ENCODE results near the gene SPON1.

Gene SPON1

GRCh38 chr11:14093065-14093464 is 130.5 kb downstream of the SPON1 start:
- no peak for DNase-seq (ENCODE audit: low read depth)
- H3K4me3 ChIP-seq (ENCODE audit: low read depth, low read length), result no peak overlapping the region
- no peak for TF ChIP-seq CTCF (IDR thresholded peaks at IDR 0.05; ENCODE audit: insufficient read depth, low read depth, low read length, missing control alignments)

GRCh38 chr11:14094481-14095037 is 132.0 kb downstream of the SPON1 start:
- H3K4me3 ChIP-seq (ENCODE audit: low read depth, low read length), result no peak overlapping the region
- DNase-seq (ENCODE audit: low read depth), result no peak
- no peak for TF ChIP-seq CTCF (IDR thresholded peaks at IDR 0.05; ENCODE audit: insufficient read depth, low read depth, low read length, missing control alignments)

- H3K4me3 ChIP-seq (ENCODE audit: low read depth, low read length), result no peak overlapping the region
- DNase-seq (ENCODE audit: low read depth), result no peak
- no peak for TF ChIP-seq CTCF (IDR thresholded peaks at IDR 0.05; ENCODE audit: insufficient read depth, low read depth, low read length, missing control alignments)
These were observed 133.4 kb downstream of the SPON1 start for GRCh38 chr11:14095882-14096281.

GRCh38 chr11:14096606-14097005 is 134.1 kb downstream of the SPON1 start:
- TF ChIP-seq CTCF (IDR thresholded peaks at IDR 0.05; ENCODE audit: insufficient read depth, low read depth, low read length, missing control alignments), result no peak
- DNase-seq (ENCODE audit: low read depth), result no peak
- no peak overlapping the region for H3K4me3 ChIP-seq (ENCODE audit: low read depth, low read length)

GRCh38 chr11:14101388-14101787 is 138.9 kb downstream of the SPON1 start:
- no peak for DNase-seq (ENCODE audit: low read depth)
- H3K4me3 ChIP-seq (ENCODE audit: low read depth, low read length), result no peak overlapping the region
- TF ChIP-seq CTCF (IDR thresholded peaks at IDR 0.05; ENCODE audit: insufficient read depth, low read depth, low read length, missing control alignments), result no peak

GRCh38 chr11:14102766-14103165 is 140.2 kb downstream of the SPON1 start:
- DNase-seq (ENCODE audit: low read depth), result no peak
- no peak overlapping the region for H3K4me3 ChIP-seq (ENCODE audit: low read depth, low read length)
- no peak for TF ChIP-seq CTCF (IDR thresholded peaks at IDR 0.05; ENCODE audit: insufficient read depth, low read depth, low read length, missing control alignments)

- no peak for TF ChIP-seq CTCF (IDR thresholded peaks at IDR 0.05; ENCODE audit: insufficient read depth, low read depth, low read length, missing control alignments)
- DNase-seq (ENCODE audit: low read depth), result no peak
- no peak overlapping the region for H3K4me3 ChIP-seq (ENCODE audit: low read depth, low read length)
These were observed 142.9 kb downstream of the SPON1 start for GRCh38 chr11:14105446-14105845.

Data from GM12865 (cell line).